ENCODE measurements around the gene TMF1.
A peak's percentile ranks its signal among the peaks of the same experiment; 100 is the strongest.

Gene TMF1

DNA sequence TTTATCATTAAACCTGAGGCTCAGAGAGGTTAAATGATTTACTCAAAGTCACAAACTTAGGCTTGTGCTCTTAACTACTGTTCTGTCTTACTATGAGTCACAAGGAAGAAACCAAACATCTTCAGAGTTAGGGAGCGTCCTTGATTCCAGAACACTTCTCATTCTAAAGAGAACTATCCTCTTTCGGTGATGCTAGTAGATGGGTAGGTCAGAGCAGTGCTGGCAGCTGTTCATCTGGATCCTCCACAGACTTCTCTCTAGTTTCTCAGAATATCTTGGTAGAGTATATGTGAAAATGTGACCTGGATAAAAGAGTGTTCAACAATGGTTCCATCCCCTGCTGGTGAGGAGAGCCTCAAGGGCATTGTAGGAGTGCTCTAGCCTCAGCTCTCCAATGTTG lies 35.9 kb upstream of the TMF1 start:
- DNase-seq (ENCODE audit: insufficient read length, low spot score) (no peak), FAIRE-seq (peak; percentile 64)
- TF ChIP-seq POLR2AphosphoS5 (IDR thresholded peaks at IDR 0.05; ENCODE audit: low read depth, low read length) (no peak), PAX5 (IDR thresholded peaks at IDR 0.05; ENCODE audit: insufficient read depth, low read length, severe bottlenecking) (no peak), SPI1 (IDR thresholded peaks at IDR 0.05; ENCODE audit: low read depth, low read length) (no peak), POLR2A (IDR thresholded peaks at IDR 0.05; ENCODE audit: low read depth, low read length) (no peak), POU2F2 (IDR thresholded peaks at IDR 0.05; ENCODE audit: low read depth, low read length) (no peak), TAF1 (IDR thresholded peaks at IDR 0.05; ENCODE audit: low read depth, low read length) (no peak)

- TF ChIP-seq POLR2A (IDR thresholded peaks at IDR 0.05; ENCODE audit: low read depth, low read length) (no peak), TAF1 (IDR thresholded peaks at IDR 0.05; ENCODE audit: low read depth, low read length) (no peak), POLR2AphosphoS5 (IDR thresholded peaks at IDR 0.05; ENCODE audit: low read depth, low read length) (no peak), POU2F2 (IDR thresholded peaks at IDR 0.05; ENCODE audit: low read depth, low read length) (no peak)
- DNase-seq (ENCODE audit: insufficient read length, low spot score) = no peak
- no peak for FAIRE-seq
Observed at GRCh38 chr3:69087030-69087791, 35.1 kb upstream of the TMF1 start.

- peak; percentile 80 for FAIRE-seq
- DNase-seq (ENCODE audit: insufficient read length, low spot score) = no peak
- TF ChIP-seq POLR2A (IDR thresholded peaks at IDR 0.05; ENCODE audit: low read depth, low read length) (no peak), PAX5 (IDR thresholded peaks at IDR 0.05; ENCODE audit: insufficient read depth, low read length, severe bottlenecking) (no peak), POU2F2 (IDR thresholded peaks at IDR 0.05; ENCODE audit: low read depth, low read length) (no peak), SPI1 (IDR thresholded peaks at IDR 0.05; ENCODE audit: low read depth, low read length) (no peak), POLR2AphosphoS5 (IDR thresholded peaks at IDR 0.05; ENCODE audit: low read depth, low read length) (no peak), TAF1 (IDR thresholded peaks at IDR 0.05; ENCODE audit: low read depth, low read length) (no peak)
Observed at GRCh38 chr3:69085833-69086722, 33.9 kb upstream of the TMF1 start.

DNA sequence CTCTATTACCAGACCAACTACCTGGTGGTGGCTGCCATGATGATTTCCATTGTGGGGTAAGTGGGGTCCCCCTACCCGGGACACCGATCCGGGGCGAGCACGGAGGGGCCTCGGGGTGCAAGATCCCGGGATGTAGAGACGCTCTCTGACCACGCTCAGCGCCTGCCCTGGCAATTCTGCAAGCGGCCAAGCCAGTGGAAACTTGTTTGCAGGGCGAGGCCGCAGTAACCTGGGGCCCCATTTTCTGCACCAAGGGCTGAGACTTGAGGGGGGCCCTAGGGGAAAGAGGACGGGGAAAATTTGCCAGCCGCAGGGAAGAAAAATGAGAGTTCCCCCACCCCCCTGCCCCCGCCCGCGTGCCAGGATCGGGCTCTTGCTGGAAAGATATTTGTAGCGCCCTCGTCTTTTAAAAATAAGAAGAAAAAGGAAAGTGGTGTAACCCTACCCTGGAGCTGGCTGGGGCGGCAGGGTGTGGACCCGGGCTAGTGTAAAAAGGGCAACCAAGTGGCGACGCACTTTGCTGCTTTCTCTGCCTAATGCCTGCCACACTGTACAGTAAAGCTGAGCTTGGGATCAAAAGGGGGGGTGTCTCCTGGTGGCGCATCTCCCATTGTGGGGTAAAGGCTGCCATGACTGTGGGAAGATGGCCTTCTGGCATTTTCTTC lies 33.2 kb upstream of the TMF1 start:
- TF ChIP-seq POU2F2 (IDR thresholded peaks at IDR 0.05; ENCODE audit: low read depth, low read length) = no peak
- TF ChIP-seq POLR2A (IDR thresholded peaks at IDR 0.05; ENCODE audit: low read depth, low read length) = no peak
- TF ChIP-seq SPI1 (IDR thresholded peaks at IDR 0.05; ENCODE audit: low read depth, low read length) = no peak
- TF ChIP-seq TAF1 (IDR thresholded peaks at IDR 0.05; ENCODE audit: low read depth, low read length) = no peak
- no peak for FAIRE-seq
- no peak for DNase-seq (ENCODE audit: insufficient read length, low spot score)

DNA sequence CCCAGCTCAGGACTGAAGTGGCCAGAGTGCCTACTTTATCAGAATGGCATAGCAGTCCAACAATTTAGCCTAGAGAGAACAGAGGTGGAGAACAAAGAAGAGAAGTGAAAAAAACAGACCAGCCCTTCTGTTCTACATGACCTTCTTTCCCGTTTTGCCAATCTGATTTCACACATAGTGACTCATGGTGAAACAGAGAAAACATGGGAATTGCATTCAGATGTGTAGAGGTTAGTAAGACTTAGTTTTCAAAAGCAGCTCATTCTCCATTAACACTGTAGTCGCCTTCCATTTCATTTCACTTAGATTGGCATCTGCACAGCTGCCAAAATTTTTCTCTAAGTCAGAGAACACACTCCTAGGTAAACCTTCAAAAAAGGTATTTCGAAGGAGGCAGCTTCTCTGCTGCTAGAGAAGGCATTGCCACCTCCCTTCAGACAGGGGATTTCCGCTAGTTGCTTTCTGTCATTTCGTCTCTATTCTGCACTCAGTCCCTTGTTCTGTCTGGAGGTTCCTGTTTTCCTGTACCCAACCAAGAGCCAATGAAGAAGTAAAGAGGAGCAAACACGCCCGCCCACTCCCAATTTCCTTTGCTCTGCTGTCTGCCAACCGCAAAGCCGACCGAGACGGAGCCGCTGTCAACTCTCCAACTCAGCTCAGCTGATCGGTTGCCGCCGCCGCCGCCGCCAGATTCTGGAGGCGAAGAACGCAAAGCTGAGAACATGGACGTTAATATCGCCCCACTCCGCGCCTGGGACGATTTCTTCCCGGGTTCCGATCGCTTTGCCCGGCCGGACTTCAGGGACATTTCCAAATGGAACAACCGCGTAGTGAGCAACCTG lies 32.4 kb upstream of the TMF1 start, which contains the start of gene ARL6IP5:
ARL6IP5 (plus strand) TSS at position 612 of the 842 bp plus-strand sequence; CDS start at position 723, 111 bp downstream.
- FAIRE-seq (peak; percentile 85), DNase-seq (ENCODE audit: insufficient read length, low spot score) (no peak)
- TF ChIP-seq POLR2A (IDR thresholded peaks at IDR 0.05; ENCODE audit: low read depth, low read length) = 0 out of 2 replicates have a peak, but pooled peaks have one; percentile 47
- 0 out of 2 replicates have a peak, but pooled peaks have one; percentile 36 for TF ChIP-seq POLR2AphosphoS5 (IDR thresholded peaks at IDR 0.05; ENCODE audit: low read depth, low read length)
- peak; percentile 49 for TF ChIP-seq SPI1 (IDR thresholded peaks at IDR 0.05; ENCODE audit: low read depth, low read length)
- peak; percentile 58; the same call in 1 of the 2 replicates for TF ChIP-seq TAF1 (IDR thresholded peaks at IDR 0.05; ENCODE audit: low read depth, low read length)
- peak; percentile 77; the same call in 1 of the 2 replicates for TF ChIP-seq POU2F2 (IDR thresholded peaks at IDR 0.05; ENCODE audit: low read depth, low read length)
- TF ChIP-seq PAX5 (IDR thresholded peaks at IDR 0.05; ENCODE audit: insufficient read depth, low read length, severe bottlenecking) = no peak

- DNase-seq (ENCODE audit: insufficient read length, low spot score) (no peak), FAIRE-seq (peak; percentile 69)
- TF ChIP-seq SPI1 (IDR thresholded peaks at IDR 0.05; ENCODE audit: low read depth, low read length) (peak; percentile 54), TAF1 (IDR thresholded peaks at IDR 0.05; ENCODE audit: low read depth, low read length) (peak; percentile 29; the same call in 1 of the 2 replicates), POU2F2 (IDR thresholded peaks at IDR 0.05; ENCODE audit: low read depth, low read length) (peak; percentile 60; the same call in 1 of the 2 replicates), POLR2AphosphoS5 (IDR thresholded peaks at IDR 0.05; ENCODE audit: low read depth, low read length) (peak; percentile 60; the same call in 1 of the 2 replicates), PAX5 (IDR thresholded peaks at IDR 0.05; ENCODE audit: insufficient read depth, low read length, severe bottlenecking) (no peak), POLR2A (IDR thresholded peaks at IDR 0.05; ENCODE audit: low read depth, low read length) (peak; percentile 34; the same call in 1 of the 2 replicates)
Observed at GRCh38 chr3:69082805-69083204, 30.7 kb upstream of the TMF1 start.

GRCh38 chr3:69082361-69082760 lies 30.2 kb upstream of the TMF1 start:
- DNase-seq (ENCODE audit: insufficient read length, low spot score) (no peak), FAIRE-seq (no peak)
- TF ChIP-seq POU2F2 (IDR thresholded peaks at IDR 0.05; ENCODE audit: low read depth, low read length) = no peak
- TF ChIP-seq PAX5 (IDR thresholded peaks at IDR 0.05; ENCODE audit: insufficient read depth, low read length, severe bottlenecking) = no peak
- no peak for TF ChIP-seq SPI1 (IDR thresholded peaks at IDR 0.05; ENCODE audit: low read depth, low read length)
- no peak for TF ChIP-seq POLR2A (IDR thresholded peaks at IDR 0.05; ENCODE audit: low read depth, low read length)
- TF ChIP-seq TAF1 (IDR thresholded peaks at IDR 0.05; ENCODE audit: low read depth, low read length) = no peak

DNA sequence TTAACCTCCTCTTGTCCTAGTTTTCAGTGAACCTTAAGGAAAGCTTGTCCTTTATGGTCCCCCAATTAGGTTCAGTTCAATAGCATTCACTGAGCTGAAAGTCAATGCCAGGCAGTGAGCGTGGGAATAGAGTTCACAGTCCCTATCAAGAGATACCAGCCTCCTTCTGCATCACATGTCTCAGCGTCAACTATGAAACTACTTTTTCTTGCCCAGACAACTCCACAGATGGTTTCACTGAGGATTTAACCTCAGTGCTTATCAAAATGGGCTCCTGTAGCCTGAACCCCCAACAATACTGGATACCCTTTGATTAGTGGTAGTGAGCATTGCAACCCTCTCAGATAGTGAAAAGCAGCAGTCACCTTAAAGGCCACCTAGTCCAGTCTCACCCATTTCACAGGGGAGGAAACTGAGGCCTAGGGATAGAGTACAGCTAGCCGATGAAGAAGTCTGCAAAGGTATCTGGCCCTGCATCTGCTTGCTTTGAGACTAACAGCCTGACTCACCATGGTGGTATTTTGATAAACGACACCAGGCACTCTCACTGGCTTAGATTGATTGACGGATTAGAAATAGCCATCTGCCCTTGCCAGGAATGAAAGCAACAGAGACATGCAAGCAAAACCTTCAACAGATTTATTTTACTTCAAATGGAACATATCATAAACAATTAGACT lies 29.6 kb upstream of the TMF1 start:
- TF ChIP-seq POLR2AphosphoS5 (IDR thresholded peaks at IDR 0.05; ENCODE audit: low read depth, low read length) (no peak), SPI1 (IDR thresholded peaks at IDR 0.05; ENCODE audit: low read depth, low read length) (no peak), TAF1 (IDR thresholded peaks at IDR 0.05; ENCODE audit: low read depth, low read length) (no peak), PAX5 (IDR thresholded peaks at IDR 0.05; ENCODE audit: insufficient read depth, low read length, severe bottlenecking) (no peak), POLR2A (IDR thresholded peaks at IDR 0.05; ENCODE audit: low read depth, low read length) (no peak)
- DNase-seq (ENCODE audit: insufficient read length, low spot score) (no peak), FAIRE-seq (peak; percentile 77)
